ENCODE results near the gene THSD4. TPM values are rescaled to one million over a fixed set of nuclear protein-coding genes. Genes with fewer than 3 reads are reported as not detected.

Gene THSD4
- polyA plus RNA-seq, 1 donor, result 30.2 TPM

DNA sequence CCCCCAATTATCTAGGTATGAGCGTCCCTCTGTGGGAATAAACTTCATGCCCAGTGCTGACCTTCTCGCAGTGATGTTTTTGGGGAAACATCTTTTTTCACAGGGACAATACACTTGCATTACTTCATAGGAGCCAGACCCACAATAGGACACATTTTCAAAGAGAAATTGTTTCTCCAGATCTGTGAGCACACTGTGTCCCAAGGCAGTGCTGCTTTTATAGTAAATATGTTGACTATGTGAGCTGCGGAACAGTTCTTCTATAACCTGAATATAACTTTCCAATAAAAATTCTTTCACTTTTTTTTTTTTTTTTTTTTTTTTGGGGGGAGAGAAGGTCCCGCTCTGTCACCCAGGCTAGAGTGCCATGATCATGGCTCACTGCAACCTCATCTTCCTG, 17.4 kb upstream of the THSD4 start:
- no peak for DNase-seq

DNA sequence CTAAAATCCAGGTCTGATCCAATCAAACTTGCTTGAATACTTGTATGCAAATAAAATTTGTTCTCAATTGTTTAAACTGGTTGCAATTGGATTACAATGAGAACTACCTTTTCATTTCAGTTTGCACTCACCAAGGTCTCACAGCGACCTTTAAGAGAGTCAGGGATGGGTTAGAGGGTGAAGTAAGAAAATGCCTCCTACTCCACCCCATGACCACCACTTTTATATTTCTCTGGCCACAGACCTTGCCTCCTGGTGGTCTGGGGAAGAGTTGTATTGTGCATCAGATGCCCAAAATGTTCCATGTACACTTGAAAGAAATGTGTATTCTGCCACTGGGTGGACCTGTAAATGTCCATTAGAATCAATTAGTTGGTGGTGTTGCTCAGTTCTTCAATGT, 16.4 kb upstream of the THSD4 start:
- DNase-seq, result no peak

DNA sequence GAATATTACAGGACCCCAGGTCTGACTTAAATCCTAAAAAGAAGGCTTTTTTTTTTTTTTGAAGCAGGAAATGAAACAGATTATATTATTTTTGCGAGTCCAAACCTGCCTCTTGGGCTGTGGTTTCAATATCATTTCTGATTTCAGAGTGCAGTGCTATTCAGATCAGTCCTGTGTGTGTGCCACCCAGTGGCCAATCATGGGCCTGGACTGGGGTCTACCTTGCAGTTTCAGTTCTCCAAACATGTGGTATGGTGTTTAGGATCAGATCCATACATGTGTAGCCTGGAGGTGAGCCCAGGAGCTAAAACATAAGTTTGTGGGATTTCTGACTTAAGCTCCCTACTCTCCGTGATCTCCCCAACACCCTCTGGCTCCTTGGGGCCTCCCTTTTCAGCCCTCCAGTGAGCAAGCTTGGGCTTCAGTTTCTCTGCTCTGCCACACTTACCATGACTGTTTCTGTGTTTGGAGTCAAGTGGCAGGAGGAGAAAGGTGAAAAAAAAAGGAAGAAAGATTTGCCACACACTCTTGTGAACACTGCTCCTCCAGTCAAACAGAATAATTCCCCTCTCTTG, 12.1 kb upstream of the THSD4 start:
- DNase-seq, result no peak

DNA sequence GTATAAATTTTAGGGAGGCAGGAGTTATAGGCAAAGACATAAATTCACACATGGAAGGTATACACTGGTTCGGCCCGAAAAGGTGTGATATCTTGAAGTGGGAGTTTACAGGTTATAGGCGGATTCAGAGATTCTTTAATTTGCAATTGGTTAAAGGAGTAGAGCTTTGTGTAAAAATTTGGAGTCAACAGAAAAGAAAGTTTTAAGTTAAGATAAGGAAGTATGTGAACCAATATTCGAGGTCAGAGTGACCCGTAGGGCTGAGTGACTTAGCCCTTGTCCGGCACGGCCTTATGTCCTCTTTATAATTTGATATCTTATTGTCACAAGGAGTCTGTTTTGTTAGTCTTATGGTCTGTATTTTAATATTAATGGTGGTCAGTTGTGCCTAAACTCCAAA, 10.6 kb upstream of the THSD4 start:
- no peak for DNase-seq

DNA sequence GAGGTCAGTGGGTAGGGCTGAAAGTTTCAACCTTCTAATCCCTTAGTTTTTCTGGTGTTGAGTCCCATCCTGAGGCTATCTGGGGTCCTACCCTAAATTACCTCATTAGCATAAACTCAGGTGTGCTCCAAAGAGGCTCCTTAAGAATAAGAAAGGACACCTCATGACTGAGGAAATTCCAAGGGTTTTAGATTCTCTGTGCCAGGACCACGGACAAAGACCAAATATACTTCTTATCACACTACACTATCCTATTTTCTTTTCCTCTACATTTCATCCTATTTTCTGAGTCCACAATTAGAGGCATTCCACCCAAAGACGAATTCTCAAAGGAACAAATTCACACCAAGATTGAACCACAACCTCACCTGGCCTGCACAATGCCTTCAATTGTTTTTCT, 9.8 kb upstream of the THSD4 start:
- no peak for DNase-seq

DNA sequence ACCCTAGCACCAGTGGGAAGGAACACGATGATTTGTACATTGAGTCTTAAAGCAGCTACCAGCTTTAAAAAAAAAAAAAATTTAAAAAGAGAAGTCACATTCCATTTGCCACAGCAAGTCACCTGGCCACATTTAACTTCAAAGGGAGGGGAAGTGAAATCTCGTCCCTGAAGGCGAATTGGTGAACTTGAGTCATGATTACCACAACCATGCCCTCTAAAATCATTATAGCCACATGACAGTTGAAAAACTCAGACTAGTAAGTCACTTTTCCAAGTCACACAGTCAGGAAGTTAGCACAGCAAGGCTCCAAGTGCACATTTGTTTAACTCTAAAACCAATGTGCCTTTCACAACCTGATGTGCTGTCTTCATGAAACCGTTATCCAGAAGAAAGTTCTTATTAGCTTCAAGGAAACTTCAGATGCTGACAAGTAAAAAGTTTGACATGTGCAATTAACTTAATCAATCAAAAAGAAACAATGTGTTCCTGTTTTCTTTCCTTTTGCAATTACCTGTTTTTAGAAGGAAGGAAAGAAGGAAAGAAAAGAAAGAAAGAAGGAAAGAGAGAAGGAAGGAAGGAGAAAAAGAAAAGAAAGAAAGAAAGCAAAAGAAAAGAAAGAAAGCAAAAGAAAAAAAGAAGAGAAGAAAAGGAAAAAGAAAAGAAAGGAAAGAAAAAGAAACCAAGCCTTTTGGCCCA, 8.3 kb upstream of the THSD4 start:
- DNase-seq, result no peak

DNA sequence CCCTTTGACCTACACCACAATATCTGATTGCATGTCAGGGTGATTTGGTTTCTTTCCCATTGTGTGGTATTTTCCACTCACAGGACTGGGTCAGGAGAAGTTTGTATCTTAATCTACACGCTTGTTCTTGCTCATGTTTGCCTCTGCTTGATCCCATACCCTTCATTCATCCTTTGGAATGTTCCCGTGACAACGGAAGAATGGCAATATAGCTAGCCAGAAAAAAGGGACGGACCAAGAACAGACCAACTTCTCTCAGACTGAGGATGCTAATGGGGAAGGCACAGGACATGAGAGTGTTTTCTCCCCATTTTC, 7.8 kb upstream of the THSD4 start:
- no peak for DNase-seq

DNA sequence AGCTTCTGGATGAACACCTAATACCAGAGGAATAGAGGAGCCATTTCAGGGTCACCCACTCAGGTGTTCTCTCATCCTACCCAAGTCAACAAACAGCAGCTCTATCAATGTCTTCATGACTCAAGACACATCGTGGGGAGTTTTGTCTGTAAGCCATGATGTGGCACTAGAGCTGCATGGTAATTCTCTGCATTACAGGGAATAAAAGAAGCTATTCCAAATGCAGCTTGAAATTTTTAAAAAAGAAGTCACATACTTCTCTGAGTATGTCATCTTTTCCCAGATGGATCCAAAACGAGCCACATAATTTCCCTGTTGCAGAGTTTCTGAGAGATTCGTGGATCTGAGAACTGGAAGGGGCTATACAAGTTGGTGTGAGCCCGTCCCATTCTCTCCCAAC, 6.1 kb upstream of the THSD4 start:
- DNase-seq, result no peak

DNA sequence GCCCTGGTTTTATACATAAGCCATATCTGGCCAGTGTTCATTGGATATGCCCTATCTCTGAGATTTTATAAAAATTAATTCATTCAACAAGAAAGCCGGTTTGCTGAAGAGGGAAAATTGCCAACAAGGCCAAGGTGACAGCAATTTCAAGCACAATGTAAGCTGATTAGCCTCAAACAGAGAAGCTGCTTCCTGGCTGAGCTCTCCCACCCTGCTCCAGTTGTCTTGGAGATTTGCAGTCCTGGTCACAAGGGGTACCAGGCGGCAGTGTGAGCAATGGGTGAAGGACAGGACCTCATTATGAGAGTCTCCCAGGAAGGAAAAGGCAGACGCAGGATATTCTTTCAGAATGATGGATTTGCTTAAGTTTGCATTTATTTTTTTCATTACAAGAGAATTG, 5.4 kb upstream of the THSD4 start:
- no peak for DNase-seq

DNA sequence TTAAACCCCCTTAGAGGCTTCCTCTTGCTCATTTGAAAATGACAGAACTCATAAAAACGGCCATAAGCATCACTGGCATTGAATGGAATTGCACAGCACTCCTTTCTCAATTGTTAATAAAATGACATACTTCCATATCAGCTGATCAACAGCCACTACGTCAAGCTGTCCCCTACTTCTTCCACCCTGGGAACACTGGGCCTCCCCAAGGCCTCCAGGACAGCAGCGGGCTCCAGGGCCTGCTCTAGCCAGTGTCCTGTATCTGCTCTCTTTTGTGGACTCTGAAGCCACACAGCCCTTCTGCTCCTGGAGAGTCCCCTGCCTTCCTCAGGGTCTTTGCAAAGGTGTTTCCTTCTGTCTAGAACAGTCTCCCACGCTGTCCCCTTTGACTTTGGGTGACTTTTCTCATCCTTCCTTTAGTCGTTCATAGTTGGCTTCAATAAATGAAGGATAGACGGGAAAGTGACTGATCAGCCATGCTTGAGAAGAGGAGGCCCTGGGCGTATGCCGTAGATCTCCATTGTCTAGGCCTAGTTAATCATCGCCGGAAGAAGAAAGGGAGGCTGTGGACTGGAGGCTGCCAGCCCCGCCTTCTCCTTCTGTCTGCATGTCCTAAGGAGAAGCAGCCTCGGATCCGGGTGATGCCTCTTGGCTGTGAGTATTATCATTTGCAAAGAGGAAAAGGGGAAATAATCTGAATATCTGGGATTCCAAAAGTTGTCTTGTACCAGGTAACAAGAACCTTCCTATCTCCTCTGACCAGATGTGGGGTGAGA, 4.7 kb upstream of the THSD4 start:
- no peak for DNase-seq

DNA sequence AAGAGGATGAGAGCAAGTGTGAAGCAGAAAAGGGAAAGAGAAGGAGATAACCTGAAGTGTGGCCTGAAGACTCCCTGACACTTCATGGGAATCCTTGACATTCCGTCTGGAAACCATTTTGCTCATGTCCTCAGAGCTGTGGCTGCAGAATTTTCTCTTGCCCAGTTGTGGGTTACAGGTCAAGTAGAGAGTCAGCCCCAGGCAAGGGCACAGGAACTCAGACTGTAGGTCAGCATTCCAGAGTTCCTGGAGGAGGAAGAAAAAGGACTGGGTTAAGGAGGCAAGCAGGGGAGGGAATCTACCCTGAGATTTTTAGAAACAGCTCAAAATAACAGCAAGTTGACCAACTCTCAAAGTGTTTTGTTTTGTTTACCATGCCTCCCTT, 4.1 kb upstream of the THSD4 start:
- no peak for DNase-seq

DNA sequence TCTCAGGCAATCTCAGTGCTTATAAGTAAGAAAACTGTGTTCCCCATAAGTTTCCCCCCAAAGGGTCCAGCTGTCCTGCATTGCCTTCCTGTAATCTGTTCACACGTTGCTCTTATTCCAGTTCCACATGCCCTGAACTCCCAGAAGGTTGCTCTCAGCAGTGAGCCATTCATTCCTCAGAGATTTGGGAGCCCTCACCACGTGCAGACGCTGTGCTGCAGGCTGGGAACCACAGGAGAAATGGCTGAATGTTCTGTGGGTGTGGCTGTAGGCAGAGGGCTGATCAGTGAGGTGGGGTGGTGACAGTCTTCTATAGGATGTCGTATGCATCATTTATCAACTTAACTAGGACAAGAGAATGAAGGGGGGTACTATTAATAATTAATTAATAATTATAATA, 3.3 kb upstream of the THSD4 start:
- no peak for DNase-seq

DNA sequence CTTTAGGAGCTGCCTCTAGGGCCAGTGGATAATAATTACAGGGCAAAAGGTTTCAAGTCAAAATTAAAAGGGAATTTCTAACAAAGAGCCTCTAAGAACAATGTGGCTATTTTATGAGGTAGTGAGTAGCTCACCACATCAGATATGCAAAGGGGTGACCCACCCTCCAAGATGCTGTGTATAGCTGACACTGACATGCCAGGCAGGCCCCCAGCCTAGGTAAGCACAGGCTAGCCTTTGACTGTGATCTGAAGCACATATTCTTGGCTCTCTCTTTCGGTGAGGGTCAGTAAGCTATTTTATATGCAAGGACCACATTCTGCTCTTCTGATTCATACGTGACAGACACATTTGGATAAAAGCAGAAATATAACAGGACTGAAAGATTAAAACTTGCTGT, 2.8 kb upstream of the THSD4 start:
- DNase-seq, result no peak

DNA sequence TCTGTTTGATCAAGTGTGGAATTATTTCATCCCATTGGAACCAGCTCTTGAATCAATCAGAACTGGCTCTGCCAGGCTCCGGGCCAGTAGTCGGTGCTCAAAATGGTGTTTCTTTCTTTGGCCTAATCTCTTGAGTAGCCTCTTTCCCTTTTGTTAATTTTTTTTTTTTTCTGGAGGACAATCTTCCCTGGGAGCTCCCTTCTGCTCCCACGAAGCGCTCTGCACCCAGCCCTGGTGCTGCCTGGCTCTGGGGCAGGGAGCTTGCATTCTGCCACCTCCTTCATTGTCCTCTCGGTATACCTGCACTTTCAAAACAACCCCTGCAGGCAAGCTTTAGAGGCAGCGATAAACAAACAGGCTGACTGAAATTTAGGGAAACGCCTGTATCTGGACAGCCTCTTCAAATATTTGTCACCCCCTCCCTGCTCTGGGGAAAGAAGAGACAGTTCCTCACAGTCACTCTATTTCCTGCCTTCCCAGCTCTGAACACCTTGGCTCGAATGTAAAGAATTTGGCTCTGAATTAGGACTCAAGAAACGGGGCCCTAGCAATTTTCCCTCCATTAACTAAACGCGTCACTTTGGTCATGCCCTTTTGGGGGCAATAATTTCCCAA, 1.1 kb upstream of the THSD4 start:
- DNase-seq, result no peak

DNA sequence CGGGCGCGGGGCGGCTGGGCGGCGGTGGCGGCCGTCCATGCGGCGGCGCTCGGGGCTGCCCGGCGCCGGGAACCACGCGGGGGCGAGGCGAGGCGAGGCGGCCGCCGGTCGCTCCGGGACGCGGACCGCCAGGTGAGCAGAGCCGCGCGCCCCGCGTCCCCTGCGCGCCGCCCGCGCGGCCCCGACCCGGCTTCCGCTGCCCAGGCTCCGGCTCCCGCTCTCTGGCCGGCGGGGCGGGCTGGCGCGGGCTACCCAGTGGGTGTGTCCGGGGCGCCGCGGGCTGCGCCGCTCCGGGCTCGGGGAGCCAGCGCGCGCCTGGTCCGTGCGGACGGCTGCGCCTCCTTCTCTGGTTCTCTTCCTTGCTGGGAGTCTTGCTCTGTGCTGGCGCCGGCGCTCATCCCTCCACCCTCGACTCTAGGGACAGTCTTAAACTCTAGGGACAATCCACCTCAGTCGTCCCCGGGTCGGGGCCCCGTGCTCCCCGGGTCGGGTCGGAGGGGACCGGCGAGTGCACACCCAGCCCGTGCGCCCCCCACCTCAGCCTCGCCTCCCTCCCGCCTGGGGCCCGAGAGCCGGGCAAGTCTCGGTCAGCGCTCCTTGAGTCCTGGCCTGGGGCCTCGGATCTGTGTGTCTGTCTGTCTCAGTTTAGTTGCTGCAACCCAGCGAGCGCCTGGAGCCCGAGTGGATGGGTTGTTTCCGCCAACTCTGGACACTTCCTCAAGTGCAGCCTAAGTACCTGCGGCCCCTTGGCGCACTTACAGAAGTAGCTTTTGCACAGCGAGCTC, 488 bp downstream of the THSD4 start:
- DNase-seq, result no peak

DNA sequence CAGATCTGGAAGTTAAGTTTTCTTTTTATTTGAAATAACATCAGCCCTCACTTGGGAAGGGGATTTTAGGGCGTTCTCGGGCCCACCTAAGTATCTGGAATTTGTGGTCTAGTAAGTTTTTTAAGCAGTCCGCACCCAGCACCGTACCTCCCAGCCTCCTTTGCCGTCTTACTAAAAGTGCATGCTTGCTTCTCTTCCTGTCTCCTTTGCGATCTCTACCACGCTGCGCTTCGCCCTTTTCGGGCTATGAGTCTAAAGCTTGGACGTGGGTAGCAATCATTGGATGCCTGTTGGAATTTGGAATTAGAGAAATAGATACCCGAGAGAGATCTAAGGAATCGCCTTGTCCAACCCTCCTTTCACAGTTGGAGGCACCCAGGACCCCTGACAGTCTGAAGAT, 1.1 kb downstream of the THSD4 start:
- DNase-seq, result no peak

DNA sequence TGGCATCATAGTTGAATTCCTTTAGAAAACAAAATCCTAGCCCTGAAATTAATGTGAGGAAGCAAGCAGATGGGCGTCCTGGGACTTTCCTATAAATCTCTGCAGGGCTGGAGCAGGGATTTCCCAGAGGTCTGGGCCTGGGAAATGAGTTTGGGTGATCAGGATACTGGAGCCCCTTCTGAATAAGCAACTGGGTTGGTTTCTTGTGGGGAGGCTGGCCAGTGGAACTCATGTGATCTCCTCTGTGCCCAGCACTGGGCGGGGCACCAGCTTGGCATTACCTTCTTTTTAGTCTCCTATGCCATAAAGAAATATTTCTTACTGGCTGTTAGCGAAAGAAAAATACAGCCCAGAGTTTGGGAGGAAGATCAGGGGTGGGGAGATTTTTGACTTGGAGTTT, 1.7 kb downstream of the THSD4 start:
- DNase-seq, result no peak

DNA sequence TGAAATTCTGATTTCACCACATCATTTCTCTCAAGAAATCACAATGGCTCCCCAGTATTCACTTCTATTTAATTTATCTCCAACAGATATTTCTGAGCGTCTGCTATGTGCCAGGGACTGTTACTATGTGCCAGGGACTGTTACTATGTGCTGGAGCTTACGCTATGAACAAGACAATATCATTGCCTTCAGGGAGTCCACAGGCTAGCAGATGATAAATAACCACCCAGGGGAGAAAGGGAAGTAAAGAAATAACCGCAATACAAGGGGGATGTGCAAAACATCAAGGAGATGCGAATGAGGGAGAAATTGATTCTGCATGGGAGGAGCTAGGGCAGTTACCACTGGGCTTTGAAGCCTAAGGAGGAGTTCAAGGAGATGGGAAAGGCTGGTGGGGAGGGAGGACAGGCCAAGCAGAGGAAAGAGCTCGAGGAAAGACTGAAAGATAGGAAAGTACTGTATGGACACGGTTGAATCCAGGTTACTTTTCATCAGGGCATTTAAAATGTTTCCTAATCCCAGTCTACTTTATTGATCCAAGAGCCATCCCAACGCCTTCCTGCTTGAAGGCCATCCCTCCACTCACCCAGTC, 2.5 kb downstream of the THSD4 start:
- DNase-seq, result no peak

DNA sequence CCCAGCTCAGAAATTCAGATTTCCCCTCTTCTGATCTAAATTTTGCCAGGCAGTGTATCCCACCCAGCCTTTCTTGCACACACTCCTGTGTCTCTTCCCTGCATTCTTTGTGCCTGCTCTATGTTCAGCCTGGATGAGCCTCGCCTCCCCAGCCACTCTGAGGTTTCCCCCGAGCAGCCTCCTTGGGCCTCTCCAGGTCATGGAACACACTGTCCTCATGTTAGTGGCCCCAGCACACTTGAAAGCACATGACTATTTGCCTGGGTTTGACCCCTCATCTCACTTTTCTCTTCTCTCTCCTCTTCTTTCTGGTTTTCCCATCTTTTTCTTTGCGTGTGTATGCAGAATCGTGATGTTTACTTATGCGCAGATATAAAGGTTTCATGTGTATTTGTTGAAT, 3.1 kb downstream of the THSD4 start:
- no peak for DNase-seq

DNA sequence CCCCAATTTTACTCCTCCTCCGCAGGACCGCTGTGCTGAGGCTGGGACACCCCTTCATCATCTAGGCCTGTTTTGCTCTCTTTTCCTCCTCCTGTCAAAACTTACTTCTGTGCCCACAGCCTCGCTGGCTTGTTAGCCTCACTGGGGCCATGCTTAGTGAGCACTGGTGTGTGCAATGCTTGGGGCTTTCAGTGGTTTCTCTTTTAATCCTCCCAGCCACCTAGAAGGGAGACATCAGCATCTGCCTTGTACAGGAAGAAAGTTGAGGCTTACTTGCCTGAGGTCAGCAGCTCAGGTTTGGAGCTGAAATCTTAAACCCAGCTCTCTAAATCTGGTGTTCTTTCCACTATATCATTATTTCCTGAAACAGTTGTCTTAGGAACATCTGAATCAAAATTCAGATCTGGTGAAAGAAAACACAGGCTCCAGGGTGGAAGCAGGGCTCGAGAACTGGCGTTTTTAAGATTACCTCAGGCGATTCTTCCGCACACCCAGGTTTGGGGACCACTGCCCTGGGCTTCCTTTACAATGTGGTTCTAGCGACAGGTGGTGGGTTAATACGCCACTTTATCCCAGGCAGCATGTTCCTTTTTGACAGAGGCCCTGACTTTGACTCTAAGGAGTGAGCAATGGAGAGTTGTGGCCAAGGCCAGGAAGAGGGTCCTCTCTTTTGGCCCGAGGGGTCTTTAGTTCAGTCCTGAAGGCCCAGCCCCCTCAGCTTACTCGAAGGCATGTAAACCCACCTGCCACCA, 3.8 kb downstream of the THSD4 start:
- DNase-seq, result no peak

DNA sequence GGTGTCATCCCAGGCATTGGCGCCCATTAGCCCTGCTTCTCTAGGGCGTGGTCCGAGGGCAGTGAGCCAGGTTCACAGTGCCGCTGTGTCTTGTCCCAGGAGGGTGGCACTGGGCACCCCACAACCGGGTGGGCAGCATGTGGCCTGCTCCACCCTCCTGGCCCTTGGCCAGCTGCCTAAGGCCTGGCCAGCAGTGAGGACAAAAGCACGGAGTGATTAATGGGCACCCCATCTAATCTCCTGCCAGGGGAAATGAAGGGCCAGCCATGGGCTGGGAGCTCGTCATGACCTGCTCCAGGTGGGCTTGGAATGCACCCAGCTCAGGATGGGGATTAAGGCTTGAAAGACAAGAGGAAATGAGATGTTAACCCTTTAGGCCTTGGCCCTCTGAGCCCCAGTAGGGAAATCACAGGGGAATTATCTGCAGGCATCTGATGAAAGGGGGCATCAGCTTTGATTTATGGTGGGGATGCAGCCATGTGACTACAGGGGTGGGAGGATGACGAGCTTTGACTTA, 5.2 kb downstream of the THSD4 start:
- DNase-seq, result no peak

All from left kidney (tissue), 2 donors.